ENCODE data around the gene FCRLB. TPM values are rescaled to one million over a fixed set of nuclear protein-coding genes. Genes with fewer than 3 reads are reported as not detected.

Gene FCRLB
- polyA plus RNA-seq, 3 donors: 0.36 to 0.44 (median 0.39) TPM

GRCh38 chr1:161763522-161764098, 42.3 kb downstream of the FCRLB start:
- peaks cover 26% of the 10 kb centered on the region for H3K79me2 ChIP-seq (ENCODE audit: insufficient read depth, low read length)

DNA sequence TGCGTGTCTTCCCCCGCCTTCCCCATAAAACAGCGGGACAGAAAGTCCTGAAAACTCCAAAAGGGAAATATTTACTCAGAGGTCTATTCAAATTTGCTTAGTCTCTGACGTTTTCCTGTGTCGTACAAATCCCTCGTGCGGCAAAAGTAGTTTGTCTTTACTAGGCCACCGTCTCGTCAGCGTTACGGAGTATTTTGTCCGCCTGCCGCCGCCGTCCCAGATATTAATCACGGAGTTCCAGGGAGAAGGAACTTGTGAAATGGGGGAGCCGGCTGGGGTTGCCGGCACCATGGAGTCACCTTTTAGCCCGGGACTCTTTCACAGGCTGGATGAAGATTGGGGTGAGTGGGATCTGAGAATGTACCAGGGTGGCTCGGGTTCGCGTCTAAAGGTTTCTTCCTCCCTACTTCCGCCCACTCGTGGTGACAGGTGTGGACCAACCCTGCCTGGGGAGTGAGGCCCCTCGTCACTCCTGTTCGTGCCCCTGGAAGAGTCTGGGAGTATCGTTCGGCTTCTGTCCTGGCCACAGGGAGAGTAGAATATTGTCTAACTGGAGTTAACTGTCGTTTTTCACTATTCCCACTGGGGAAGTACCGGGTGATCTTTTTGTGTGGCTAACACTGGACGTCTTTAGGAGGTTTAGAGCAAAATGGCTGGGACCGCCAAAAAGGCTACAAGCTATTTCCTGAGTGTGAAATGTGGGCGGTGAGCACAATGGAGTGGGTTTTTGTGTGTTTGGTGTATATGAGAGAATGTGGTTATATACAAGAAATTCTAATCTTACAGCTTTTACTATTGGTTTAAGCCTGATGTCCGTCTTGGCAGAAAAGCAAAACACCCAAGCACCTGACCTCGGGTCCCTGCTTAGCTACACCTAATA, 45.0 kb downstream of the FCRLB start, which contains the start of gene ATF6:
ATF6 (plus strand) TSS at position 219 of the 880 bp plus-strand sequence; CDS start at position 260, 41 bp downstream.
- Mint-ChIP-seq H3K27me3 (ENCODE audit: low read depth in 3 of 3) (peaks cover 0 to 3% (median 3%) of the 10 kb centered on the region in 3 donors), H3K27ac (peak within 1 kb of the TSS; percentile 96 to 99 (median 98)), H3K4me1 (peaks cover 35% of the 10 kb centered on the region), H3K36me3 (peaks cover 3 to 7% of the 10 kb centered on the region in 2 donors), H3K4me3 (peak within 1 kb of the TSS; percentile 99 to 100), H3K9me3 (no peaks in the 10 kb centered on the region)
- H3K9me3 ChIP-seq (replicated peaks in 1 of 2; ENCODE audit: control insufficient read depth in 1 of 2, insufficient read depth in 1 of 2, low read length in 2 of 2): no peaks in the 10 kb centered on the region
- H3K4me1 ChIP-seq (ENCODE audit: control insufficient read depth in 1 of 2, insufficient read depth in 2 of 2, low read length in 2 of 2): peaks cover 37 to 49% of the 10 kb centered on the region in 2 donors
- peak within 1 kb of the TSS; percentile 72 to 93 (median 93) for H3K4me3 ChIP-seq (replicated peaks in 1 of 3; ENCODE audit: low read depth in 2 of 3, low read length in 3 of 3)
- H2AFZ ChIP-seq (ENCODE audit: insufficient read depth, low read depth, low read length, poor library complexity, severe bottlenecking): peak within 1 kb of the TSS; percentile 84
- DNase-seq: peak; percentile 84 to 96 (median 92)
- H3K9ac ChIP-seq (ENCODE audit: insufficient read depth, low read length, poor library complexity, severe bottlenecking): peak within 1 kb of the TSS; percentile 82
- peaks cover 7% of the 10 kb centered on the region for H4K20me1 ChIP-seq (ENCODE audit: insufficient read depth, low read length)
- H3K27me3 ChIP-seq (ENCODE audit: control insufficient read depth in 2 of 2, insufficient read depth in 2 of 2, low read length in 2 of 2): no peaks in the 10 kb centered on the region
- peaks cover 53% of the 10 kb centered on the region for H3K79me2 ChIP-seq (ENCODE audit: insufficient read depth, low read length)
- intact Hi-C loops (cut with micrococcal nuclease): no loop called here
- 0% methylated on average over 19 of the region's 35 CpGs for WGBS (ENCODE audit: insufficient coverage)
- TF ChIP-seq, protein P1, sequence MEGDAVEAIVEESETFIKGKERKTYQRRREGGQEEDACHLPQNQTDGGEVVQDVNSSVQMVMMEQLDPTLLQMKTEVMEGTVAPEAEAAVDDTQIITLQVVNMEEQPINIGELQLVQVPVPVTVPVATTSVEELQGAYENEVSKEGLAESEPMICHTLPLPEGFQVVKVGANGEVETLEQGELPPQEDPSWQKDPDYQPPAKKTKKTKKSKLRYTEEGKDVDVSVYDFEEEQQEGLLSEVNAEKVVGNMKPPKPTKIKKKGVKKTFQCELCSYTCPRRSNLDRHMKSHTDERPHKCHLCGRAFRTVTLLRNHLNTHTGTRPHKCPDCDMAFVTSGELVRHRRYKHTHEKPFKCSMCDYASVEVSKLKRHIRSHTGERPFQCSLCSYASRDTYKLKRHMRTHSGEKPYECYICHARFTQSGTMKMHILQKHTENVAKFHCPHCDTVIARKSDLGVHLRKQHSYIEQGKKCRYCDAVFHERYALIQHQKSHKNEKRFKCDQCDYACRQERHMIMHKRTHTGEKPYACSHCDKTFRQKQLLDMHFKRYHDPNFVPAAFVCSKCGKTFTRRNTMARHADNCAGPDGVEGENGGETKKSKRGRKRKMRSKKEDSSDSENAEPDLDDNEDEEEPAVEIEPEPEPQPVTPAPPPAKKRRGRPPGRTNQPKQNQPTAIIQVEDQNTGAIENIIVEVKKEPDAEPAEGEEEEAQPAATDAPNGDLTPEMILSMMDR (IDR thresholded peaks at IDR 0.05): no peak
- H3K36me3 ChIP-seq (replicated peaks in 1 of 2; ENCODE audit: control insufficient read depth in 1 of 2, insufficient read depth in 2 of 2, low read length in 2 of 2): no peaks in the 10 kb centered on the region
- H3K4me2 ChIP-seq (replicated peaks; ENCODE audit: extremely low read depth, low read length, poor library complexity, severe bottlenecking): peak within 1 kb of the TSS; percentile 91
- H3K27ac ChIP-seq (ENCODE audit: low read depth in 1 of 2, low read length in 2 of 2): peak within 1 kb of the TSS; percentile 84 to 93

More at GRCh38 chr1:161763522-161764098, 42.3 kb downstream of the FCRLB start:
- Histone ChIP-seq H3K4me2 (replicated peaks; ENCODE audit: extremely low read depth, low read length, poor library complexity, severe bottlenecking) (peak overlapping the region; percentile 22), H3K27me3 (ENCODE audit: control insufficient read depth in 2 of 2, insufficient read depth in 2 of 2, low read length in 2 of 2) (no peaks in the 10 kb centered on the region), H3K36me3 (replicated peaks in 1 of 2; ENCODE audit: control insufficient read depth in 1 of 2, insufficient read depth in 2 of 2, low read length in 2 of 2) (peaks cover 3 to 4% of the 10 kb centered on the region in 2 donors), H4K20me1 (ENCODE audit: insufficient read depth, low read length) (no peaks in the 10 kb centered on the region), H3K27ac (ENCODE audit: low read depth in 1 of 2, low read length in 2 of 2) (no peak overlapping the region), H3K4me3 (replicated peaks in 1 of 3; ENCODE audit: low read depth in 2 of 3, low read length in 3 of 3) (no peak overlapping the region), H3K4me1 (ENCODE audit: control insufficient read depth in 1 of 2, insufficient read depth in 2 of 2, low read length in 2 of 2) (peaks cover 26 to 33% of the 10 kb centered on the region in 2 donors), H3K9me3 (replicated peaks in 1 of 2; ENCODE audit: control insufficient read depth in 1 of 2, insufficient read depth in 1 of 2, low read length in 2 of 2) (no peaks in the 10 kb centered on the region), H2AFZ (ENCODE audit: insufficient read depth, low read depth, low read length, poor library complexity, severe bottlenecking) (no peak overlapping the region), H3K9ac (ENCODE audit: insufficient read depth, low read length, poor library complexity, severe bottlenecking) (no peak overlapping the region)
- Mint-ChIP-seq H3K4me1 (peaks cover 28% of the 10 kb centered on the region), H3K27me3 (ENCODE audit: low read depth in 3 of 3) (peaks cover 0 to 3% (median 3%) of the 10 kb centered on the region in 3 donors), H3K36me3 (peaks cover 8 to 9% of the 10 kb centered on the region in 2 donors), H3K27ac (no peak overlapping the region), H3K9me3 (no peaks in the 10 kb centered on the region), H3K4me3 (peak overlapping the region in 1 of 2 donors; percentile 7)
- intact Hi-C loops (cut with micrococcal nuclease): no loop called here
- WGBS (ENCODE audit: insufficient coverage): 80% methylated on average over 1 of the region's 7 CpGs
- DNase-seq: peak in 2 of 3 donors; percentile 18 to 31
- TF ChIP-seq, protein P1 (IDR thresholded peaks at IDR 0.05): peak; percentile 83

All from CD14-positive monocyte (primary cell).